ENCODE data around the gene FCHSD2. TPM values are rescaled to one million over a fixed set of nuclear protein-coding genes. Genes with fewer than 3 reads are reported as not detected.

FCHSD2 gene
- total and polyA plus RNA-seq, 2 donors from 2014 or later = 8.0 to 58.7 TPM

- Histone ChIP-seq H3K27me3 (ENCODE audit: control insufficient read depth, insufficient read depth, low read length) (no peaks in the 10 kb centered on the region), H3K36me3 (ENCODE audit: control insufficient read depth in 2 of 3, insufficient read depth in 3 of 3, low read length in 3 of 3) (no peaks in the 10 kb centered on the region)
Observed at GRCh38 chr11:73017024-73017751, 124.9 kb downstream of the FCHSD2 start.

GRCh38 chr11:73013021-73013420, 129.1 kb downstream of the FCHSD2 start:
- peaks cover 0 to 3% (median 2%) of the 10 kb centered on the region in 3 donors for H3K36me3 ChIP-seq (ENCODE audit: control insufficient read depth in 2 of 3, insufficient read depth in 3 of 3, low read length in 3 of 3)
- no peak overlapping the region for H3K27ac ChIP-seq (ENCODE audit: low read depth in 2 of 2, low read length in 2 of 2)
- H3K4me1 ChIP-seq (ENCODE audit: control insufficient read depth in 2 of 3, insufficient read depth in 2 of 3, low read depth in 1 of 3, low read length in 3 of 3) = no peaks in the 10 kb centered on the region
- no peak overlapping the region for H3K4me3 ChIP-seq (ENCODE audit: low read length in 3 of 3)
- TF ChIP-seq, protein P1, sequence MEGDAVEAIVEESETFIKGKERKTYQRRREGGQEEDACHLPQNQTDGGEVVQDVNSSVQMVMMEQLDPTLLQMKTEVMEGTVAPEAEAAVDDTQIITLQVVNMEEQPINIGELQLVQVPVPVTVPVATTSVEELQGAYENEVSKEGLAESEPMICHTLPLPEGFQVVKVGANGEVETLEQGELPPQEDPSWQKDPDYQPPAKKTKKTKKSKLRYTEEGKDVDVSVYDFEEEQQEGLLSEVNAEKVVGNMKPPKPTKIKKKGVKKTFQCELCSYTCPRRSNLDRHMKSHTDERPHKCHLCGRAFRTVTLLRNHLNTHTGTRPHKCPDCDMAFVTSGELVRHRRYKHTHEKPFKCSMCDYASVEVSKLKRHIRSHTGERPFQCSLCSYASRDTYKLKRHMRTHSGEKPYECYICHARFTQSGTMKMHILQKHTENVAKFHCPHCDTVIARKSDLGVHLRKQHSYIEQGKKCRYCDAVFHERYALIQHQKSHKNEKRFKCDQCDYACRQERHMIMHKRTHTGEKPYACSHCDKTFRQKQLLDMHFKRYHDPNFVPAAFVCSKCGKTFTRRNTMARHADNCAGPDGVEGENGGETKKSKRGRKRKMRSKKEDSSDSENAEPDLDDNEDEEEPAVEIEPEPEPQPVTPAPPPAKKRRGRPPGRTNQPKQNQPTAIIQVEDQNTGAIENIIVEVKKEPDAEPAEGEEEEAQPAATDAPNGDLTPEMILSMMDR (IDR thresholded peaks at IDR 0.05; ENCODE audit: borderline replicate concordance, extremely low read depth, insufficient read depth) = no peak
- no peak for DNase-seq
- FAIRE-seq = no peak
- H3K27me3 ChIP-seq (ENCODE audit: control insufficient read depth, insufficient read depth, low read length) = no peaks in the 10 kb centered on the region
- peaks cover 0 to 8% (median 0%) of the 10 kb centered on the region in 3 donors for H3K9me3 ChIP-seq (ENCODE audit: control insufficient read depth in 2 of 3, insufficient read depth in 1 of 3, low read length in 3 of 3)
- intact Hi-C loops (cut with DNase I) = no loop called here
- H3K9ac ChIP-seq (ENCODE audit: low read length in 3 of 3) = no peak overlapping the region

More at GRCh38 chr11:73017024-73017751, 124.9 kb downstream of the FCHSD2 start:
- Histone ChIP-seq H3K4me1 (ENCODE audit: control insufficient read depth in 2 of 3, insufficient read depth in 2 of 3, low read depth in 1 of 3, low read length in 3 of 3) (no peaks in the 10 kb centered on the region), H3K9me3 (ENCODE audit: control insufficient read depth in 2 of 3, insufficient read depth in 1 of 3, low read length in 3 of 3) (no peaks in the 10 kb centered on the region), H3K27ac (ENCODE audit: low read depth in 2 of 2, low read length in 2 of 2) (no peak overlapping the region), H3K4me3 (ENCODE audit: low read length in 3 of 3) (no peak overlapping the region), H3K9ac (ENCODE audit: low read length in 3 of 3) (no peak overlapping the region)
- intact Hi-C loops (cut with DNase I) = no loop called here
- FAIRE-seq (no peak), DNase-seq (no peak)
- TF ChIP-seq, protein P1 (IDR thresholded peaks at IDR 0.05; ENCODE audit: borderline replicate concordance, extremely low read depth, insufficient read depth) = no peak

GRCh38 chr11:73012121-73012863, 129.8 kb downstream of the FCHSD2 start:
- Histone ChIP-seq H3K36me3 (ENCODE audit: control insufficient read depth in 2 of 3, insufficient read depth in 3 of 3, low read length in 3 of 3) (peaks cover 0 to 3% (median 2%) of the 10 kb centered on the region in 3 donors), H3K27me3 (ENCODE audit: control insufficient read depth, insufficient read depth, low read length) (no peaks in the 10 kb centered on the region), H3K4me3 (ENCODE audit: low read length in 3 of 3) (no peak overlapping the region), H3K27ac (ENCODE audit: low read depth in 2 of 2, low read length in 2 of 2) (no peak overlapping the region), H3K9ac (ENCODE audit: low read length in 3 of 3) (no peak overlapping the region), H3K9me3 (ENCODE audit: control insufficient read depth in 2 of 3, insufficient read depth in 1 of 3, low read length in 3 of 3) (peaks cover 0 to 8% (median 0%) of the 10 kb centered on the region in 3 donors), H3K4me1 (ENCODE audit: control insufficient read depth in 2 of 3, insufficient read depth in 2 of 3, low read depth in 1 of 3, low read length in 3 of 3) (no peaks in the 10 kb centered on the region)
- DNase-seq = no peak
- TF ChIP-seq, protein P1 (IDR thresholded peaks at IDR 0.05; ENCODE audit: borderline replicate concordance, extremely low read depth, insufficient read depth) = no peak
- no peak for FAIRE-seq
- intact Hi-C loops (cut with DNase I) = no loop called here

All from kidney (tissue), 14 donors.